ENCODE results near the gene PINK1.
A peak's percentile ranks its signal among the peaks of the same experiment; 100 is the strongest.

PINK1 gene

DNA sequence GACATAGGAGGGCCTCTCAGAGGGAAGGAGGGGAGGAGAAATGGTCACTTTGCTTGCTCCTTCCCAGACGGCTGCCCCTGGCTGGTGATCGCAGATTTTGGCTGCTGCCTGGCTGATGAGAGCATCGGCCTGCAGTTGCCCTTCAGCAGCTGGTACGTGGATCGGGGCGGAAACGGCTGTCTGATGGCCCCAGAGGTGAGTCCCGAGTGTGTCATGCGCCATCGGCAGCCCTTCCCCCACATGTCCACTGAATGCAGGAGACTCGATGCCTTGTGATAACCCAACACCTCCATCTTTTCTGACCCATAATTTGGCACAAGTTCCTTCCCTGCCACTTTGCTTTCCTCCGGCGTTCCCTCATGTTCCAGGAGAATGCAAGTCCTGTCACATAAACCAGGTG lies 15.2 kb downstream of the PINK1 start:
- no peaks in the 10 kb centered on the region for H3K9me3 Mint-ChIP-seq
- H3K27ac Mint-ChIP-seq = no peak overlapping the region
- peaks cover 34% of the 10 kb centered on the region for H3K36me3 Mint-ChIP-seq (ENCODE audit: low read depth)
- H3K4me1 Mint-ChIP-seq (ENCODE audit: low read depth) = no peaks in the 10 kb centered on the region
- no peak overlapping the region for H3K4me3 Mint-ChIP-seq
- H3K27me3 Mint-ChIP-seq (ENCODE audit: low read depth) = no peaks in the 10 kb centered on the region

GRCh38 chr1:20648946-20649345 lies 15.7 kb downstream of the PINK1 start:
- H3K36me3 Mint-ChIP-seq (ENCODE audit: low read depth) = peaks cover 39% of the 10 kb centered on the region
- H3K9me3 Mint-ChIP-seq = no peaks in the 10 kb centered on the region
- no peak overlapping the region for H3K4me3 Mint-ChIP-seq
- no peaks in the 10 kb centered on the region for H3K27me3 Mint-ChIP-seq (ENCODE audit: low read depth)
- H3K4me1 Mint-ChIP-seq (ENCODE audit: low read depth) = no peaks in the 10 kb centered on the region
- no peak overlapping the region for H3K27ac Mint-ChIP-seq

DNA sequence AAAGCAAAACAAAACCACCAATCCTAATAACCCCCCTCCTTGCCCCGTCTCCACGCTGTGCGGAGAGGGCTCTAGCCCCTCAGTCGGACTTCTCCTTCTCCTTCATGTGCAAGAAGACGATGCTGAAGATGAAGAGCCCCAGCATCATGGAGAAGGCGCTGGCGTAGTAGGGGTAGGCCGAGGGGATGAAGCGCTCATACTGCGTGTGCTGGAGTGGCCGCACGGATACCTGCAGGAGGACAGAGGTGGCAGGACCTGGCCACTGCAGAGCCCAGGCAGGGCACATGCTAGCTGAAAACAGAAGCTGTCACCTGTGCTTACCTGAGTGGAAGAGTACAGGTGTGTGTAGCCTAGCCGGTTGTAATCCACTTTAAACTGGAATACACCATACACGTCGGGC lies 19.0 kb downstream of the PINK1 start:
- H3K36me3 Mint-ChIP-seq (ENCODE audit: low read depth) = peaks cover 55% of the 10 kb centered on the region
- H3K9me3 Mint-ChIP-seq = no peaks in the 10 kb centered on the region
- no peaks in the 10 kb centered on the region for H3K27me3 Mint-ChIP-seq (ENCODE audit: low read depth)
- no peaks in the 10 kb centered on the region for H3K4me1 Mint-ChIP-seq (ENCODE audit: low read depth)
- no peak overlapping the region for H3K27ac Mint-ChIP-seq
- H3K4me3 Mint-ChIP-seq = no peak overlapping the region

DNA sequence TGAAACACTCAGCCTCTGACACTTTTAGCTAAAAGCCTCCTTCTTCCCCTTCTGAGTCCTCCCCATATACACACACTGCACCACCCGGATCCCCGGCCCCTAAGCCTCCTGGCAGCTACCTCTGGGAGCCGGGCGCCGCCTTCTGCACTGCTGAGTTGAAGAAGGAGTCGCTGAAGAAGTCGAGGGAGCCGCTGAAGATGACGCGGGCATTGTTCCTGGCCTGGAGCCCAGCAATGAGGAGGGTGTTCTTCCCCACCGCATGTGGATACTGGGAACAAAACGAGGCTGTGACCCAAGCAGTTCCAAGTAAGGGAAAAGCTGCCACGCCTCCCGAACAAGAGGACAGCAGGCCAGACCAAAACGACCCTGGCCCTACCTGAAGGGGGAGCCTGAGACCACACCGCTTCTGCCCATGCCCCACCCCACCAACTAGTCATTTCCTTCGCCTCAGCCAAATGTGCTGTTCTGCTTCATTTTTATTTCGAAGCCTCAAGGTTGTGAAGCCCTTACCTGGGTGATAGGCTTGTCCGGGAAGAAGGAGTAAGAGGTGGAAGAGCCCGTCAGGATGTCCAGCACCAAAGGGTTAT lies 20.9 kb downstream of the PINK1 start:
- Mint-ChIP-seq H3K4me1 (ENCODE audit: low read depth) (peaks cover 3% of the 10 kb centered on the region), H3K27ac (no peak overlapping the region), H3K27me3 (ENCODE audit: low read depth) (no peaks in the 10 kb centered on the region), H3K9me3 (no peaks in the 10 kb centered on the region), H3K4me3 (no peak overlapping the region), H3K36me3 (ENCODE audit: low read depth) (peaks cover 51% of the 10 kb centered on the region)

DNA sequence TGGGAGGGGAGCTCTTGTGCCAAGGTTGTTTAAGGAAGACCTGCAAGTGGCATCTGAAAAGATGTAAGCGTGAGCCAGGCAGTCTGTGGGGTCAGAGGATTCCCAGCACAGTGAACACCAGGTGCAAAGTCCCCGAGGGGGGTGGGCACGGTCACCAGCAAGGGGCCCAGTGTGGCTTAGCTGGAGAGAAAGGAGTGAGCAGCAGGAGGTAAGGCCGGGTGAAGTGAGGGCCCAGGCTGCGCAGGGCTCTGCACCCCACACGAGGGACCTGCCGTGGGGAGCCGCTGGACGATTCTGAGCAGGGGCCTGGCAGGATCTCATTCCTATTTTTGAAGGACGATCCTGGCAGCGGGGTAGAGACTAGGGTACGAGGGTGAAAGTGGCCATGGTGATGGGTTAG lies 23.8 kb downstream of the PINK1 start:
- peaks cover 46% of the 10 kb centered on the region for H3K36me3 Mint-ChIP-seq (ENCODE audit: low read depth)
- peaks cover 19% of the 10 kb centered on the region for H3K4me1 Mint-ChIP-seq (ENCODE audit: low read depth)
- no peak overlapping the region for H3K27ac Mint-ChIP-seq
- H3K27me3 Mint-ChIP-seq (ENCODE audit: low read depth) = no peaks in the 10 kb centered on the region
- no peaks in the 10 kb centered on the region for H3K9me3 Mint-ChIP-seq
- no peak overlapping the region for H3K4me3 Mint-ChIP-seq

DNA sequence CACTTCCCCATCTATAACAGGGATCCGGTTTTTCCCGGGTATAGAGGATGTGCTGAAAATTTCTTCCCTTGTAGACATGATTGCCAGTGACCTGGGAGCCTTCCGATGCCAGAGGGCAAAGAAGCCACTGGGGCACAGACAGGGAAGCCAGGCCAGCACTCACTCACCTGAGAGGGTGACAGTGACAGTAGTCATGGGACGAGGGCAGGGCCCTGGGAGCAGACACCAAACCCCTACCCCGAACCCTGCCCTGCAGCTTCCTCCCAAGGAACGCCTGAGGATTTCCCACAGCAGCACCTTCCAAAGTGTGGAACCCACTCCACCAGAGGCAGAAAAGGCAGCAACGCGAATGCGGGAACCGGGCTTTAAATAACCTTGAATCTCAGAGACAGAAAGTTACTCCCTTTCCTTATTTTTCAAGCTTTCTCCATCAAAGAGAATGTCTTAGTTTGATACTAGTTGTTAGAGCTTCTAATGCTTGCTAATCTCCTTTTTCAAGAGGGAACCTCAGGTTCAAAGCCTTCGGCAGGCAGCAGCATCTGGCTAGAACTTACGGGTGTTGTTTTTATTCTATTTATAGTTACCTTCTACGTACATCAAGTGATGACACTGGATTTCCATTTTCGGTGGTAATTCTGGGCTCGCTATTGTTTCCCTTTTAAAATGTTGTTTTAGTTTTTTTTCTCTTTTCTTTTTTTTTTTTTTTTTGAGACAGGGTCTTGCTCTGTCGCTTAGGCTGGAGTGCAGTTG lies 25.1 kb downstream of the PINK1 start:
- H3K27ac Mint-ChIP-seq = no peak overlapping the region
- H3K4me3 Mint-ChIP-seq = no peak overlapping the region
- H3K36me3 Mint-ChIP-seq (ENCODE audit: low read depth) = peaks cover 38% of the 10 kb centered on the region
- no peaks in the 10 kb centered on the region for H3K9me3 Mint-ChIP-seq
- peaks cover 25% of the 10 kb centered on the region for H3K4me1 Mint-ChIP-seq (ENCODE audit: low read depth)
- H3K27me3 Mint-ChIP-seq (ENCODE audit: low read depth) = no peaks in the 10 kb centered on the region

DNA sequence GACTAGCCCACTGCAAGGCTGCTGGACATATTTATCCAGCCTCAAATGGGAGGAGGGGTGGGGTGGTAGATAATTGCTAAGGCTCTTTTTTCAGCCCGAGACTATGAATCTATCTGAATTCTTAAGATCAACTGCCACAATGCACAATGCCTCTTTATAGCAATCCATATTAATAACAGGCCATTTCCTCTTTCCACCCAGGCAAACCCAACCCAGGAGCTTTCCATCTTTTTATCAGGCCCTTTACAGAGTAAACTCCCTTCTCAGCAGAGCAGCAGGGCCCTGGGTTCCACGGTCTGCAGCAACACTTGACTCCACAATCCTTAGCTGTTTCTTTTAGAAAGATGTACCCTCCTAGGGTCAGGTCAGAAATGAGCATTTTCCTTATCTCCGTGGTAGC lies 27.1 kb downstream of the PINK1 start:
- Mint-ChIP-seq H3K27ac (peak overlapping the region; percentile 90), H3K27me3 (ENCODE audit: low read depth) (no peaks in the 10 kb centered on the region), H3K36me3 (ENCODE audit: low read depth) (peaks cover 26% of the 10 kb centered on the region), H3K4me3 (peak overlapping the region; percentile 93), H3K4me1 (ENCODE audit: low read depth) (peaks cover 25% of the 10 kb centered on the region), H3K9me3 (no peaks in the 10 kb centered on the region)

GRCh38 chr1:20660847-20661206 lies 27.6 kb downstream of the PINK1 start:
- Mint-ChIP-seq H3K4me1 (ENCODE audit: low read depth) (peaks cover 25% of the 10 kb centered on the region), H3K27ac (peak overlapping the region; percentile 90), H3K27me3 (ENCODE audit: low read depth) (no peaks in the 10 kb centered on the region), H3K36me3 (ENCODE audit: low read depth) (peaks cover 23% of the 10 kb centered on the region), H3K4me3 (peak overlapping the region; percentile 93), H3K9me3 (no peaks in the 10 kb centered on the region)

DNA sequence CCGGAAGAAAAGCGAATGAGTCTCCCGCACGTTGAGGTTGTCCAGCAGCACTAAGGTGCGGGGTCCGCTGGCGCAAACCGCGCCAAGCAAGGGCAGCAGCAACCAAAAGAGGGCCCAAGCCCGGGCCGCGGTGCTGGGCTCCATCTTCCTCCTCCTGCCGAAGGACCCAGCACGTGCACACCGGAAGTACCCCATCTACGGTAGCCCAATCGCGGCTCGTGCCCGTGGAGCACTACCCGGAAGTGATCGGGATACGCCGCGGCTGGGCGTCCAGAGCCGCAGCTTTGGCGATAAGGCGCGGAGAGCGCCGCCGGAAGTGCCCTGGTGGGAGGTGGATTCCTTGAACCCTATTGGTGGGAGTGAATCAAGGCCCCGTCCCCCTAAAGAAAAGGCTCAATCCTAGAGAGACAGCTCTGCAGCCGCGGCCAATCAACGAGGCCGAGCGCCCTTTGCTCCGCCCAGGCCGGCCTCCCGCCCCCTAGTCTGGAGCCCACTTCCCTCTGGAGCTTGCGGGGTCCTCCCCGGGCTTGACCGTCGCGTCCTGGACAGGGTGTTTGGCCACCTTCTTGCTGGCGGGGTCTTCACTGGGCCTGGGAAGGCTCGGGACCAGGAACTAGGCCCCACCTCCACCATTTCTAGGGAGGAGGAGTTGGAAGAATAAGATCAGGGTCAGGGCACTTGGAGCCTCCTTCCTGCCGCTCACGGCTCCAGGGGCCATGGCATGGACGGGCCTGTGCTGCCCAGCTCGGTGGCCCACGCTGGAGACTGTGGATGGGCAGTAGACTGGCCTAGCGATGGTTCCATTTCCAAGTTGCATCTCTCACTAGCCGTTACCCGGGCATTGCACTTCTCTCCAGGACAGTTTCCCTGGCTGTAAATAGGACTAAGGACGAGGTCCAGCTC lies 28.2 kb downstream of the PINK1 start, which contains the start of gene DDOST:
Gene DDOST (minus strand): TSS at position 163 of the 903 bp plus-strand sequence. CDS start 19 bp downstream, at position 144.
- Mint-ChIP-seq H3K27me3 (ENCODE audit: low read depth) (no peaks in the 10 kb centered on the region), H3K4me1 (ENCODE audit: low read depth) (peaks cover 25% of the 10 kb centered on the region), H3K36me3 (ENCODE audit: low read depth) (peaks cover 23% of the 10 kb centered on the region), H3K27ac (peak within 1 kb of the TSS; percentile 90), H3K4me3 (peak within 1 kb of the TSS; percentile 93), H3K9me3 (no peaks in the 10 kb centered on the region)

DNA sequence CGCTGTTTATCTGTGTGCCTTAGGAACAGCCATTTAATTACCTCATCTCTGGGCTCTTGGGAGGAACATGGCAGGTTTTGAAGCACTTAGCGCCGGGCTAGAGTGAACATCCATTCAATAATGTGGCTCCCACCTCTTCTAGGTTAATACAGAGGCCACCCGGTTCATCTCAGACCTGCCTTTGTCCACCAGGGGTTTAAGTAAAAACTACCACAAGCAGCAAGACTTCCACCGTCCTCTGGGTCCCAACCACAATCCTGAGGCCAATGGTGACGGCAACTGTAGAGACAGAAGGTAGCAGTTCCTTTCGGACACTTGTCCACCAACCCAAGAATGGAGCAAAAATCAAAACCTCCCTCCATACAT lies 28.8 kb downstream of the PINK1 start:
- Mint-ChIP-seq H3K36me3 (ENCODE audit: low read depth) (peaks cover 16% of the 10 kb centered on the region), H3K9me3 (no peaks in the 10 kb centered on the region), H3K4me1 (ENCODE audit: low read depth) (peaks cover 25% of the 10 kb centered on the region), H3K4me3 (peak overlapping the region; percentile 93), H3K27ac (peak overlapping the region; percentile 90), H3K27me3 (ENCODE audit: low read depth) (no peaks in the 10 kb centered on the region)

DNA sequence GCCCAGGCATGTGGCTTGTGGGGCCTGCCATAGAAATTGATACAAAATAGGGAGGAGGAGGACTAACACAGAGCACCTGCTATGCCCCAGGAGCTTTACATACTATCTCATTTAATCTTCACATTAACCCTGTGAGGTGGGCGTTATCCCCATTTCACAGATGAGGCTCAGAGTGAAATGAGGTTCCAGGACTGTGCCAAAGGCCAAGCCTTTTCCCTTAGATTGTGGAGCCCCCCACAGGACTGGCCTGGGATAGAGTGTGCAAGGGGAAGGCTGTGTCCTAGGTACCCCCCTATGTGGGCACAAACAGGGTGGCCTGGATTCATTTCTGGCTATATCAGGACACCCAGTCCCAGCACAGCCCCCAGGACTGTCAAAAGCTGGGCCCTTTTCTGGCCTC lies 30.1 kb downstream of the PINK1 start:
- Mint-ChIP-seq H3K4me3 (peak overlapping the region; percentile 93), H3K4me1 (ENCODE audit: low read depth) (peaks cover 25% of the 10 kb centered on the region), H3K27ac (no peak overlapping the region), H3K36me3 (ENCODE audit: low read depth) (peaks cover 15% of the 10 kb centered on the region), H3K9me3 (no peaks in the 10 kb centered on the region), H3K27me3 (ENCODE audit: low read depth) (no peaks in the 10 kb centered on the region)

DNA sequence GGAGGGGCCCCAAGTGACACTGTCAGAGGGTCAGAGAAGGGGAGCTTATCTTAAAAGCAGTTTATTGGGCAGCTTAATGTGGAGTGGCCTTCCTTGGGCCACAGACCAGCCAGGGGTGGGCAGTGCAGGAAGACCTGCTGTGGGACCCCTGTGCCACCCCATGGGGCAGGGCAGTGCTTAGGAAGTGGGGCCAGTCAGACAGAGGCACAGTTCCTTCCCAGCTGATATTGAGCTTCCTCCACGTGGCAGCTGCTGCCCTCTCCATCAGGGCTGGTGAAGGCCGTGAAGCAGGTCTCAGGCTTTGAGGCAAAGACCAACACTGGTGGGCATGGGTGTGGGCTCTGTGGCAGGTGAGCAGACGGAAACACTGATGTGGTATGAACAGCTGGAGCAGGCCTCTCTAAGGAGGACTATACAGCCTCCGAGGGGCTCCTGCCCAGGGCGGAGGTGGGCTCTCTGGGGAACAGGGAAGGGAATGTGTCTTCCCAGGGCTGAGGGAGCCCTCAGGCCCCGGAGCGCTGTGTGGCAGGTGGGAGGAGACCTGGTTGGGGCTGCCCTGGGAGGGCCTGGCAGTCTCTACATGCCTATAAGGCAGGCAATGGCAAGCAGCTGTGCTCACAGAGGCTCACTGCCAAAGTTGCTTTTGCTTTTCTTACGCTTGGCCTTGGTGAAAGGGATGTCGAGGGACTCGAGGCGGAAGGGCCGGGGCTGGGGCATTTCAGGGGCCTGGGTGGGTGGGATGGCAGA lies 30.9 kb downstream of the PINK1 start:
- Mint-ChIP-seq H3K9me3 (no peaks in the 10 kb centered on the region), H3K27ac (no peak overlapping the region), H3K4me3 (no peak overlapping the region)

GRCh38 chr1:20665726-20666125 lies 32.5 kb downstream of the PINK1 start:
- Mint-ChIP-seq H3K36me3 (ENCODE audit: low read depth) (peaks cover 3% of the 10 kb centered on the region), H3K27ac (no peak overlapping the region), H3K4me3 (no peak overlapping the region), H3K4me1 (ENCODE audit: low read depth) (peaks cover 9% of the 10 kb centered on the region), H3K9me3 (no peaks in the 10 kb centered on the region), H3K27me3 (ENCODE audit: low read depth) (no peaks in the 10 kb centered on the region)

More for the DNA sequence above, 30.9 kb downstream of the PINK1 start:
- peaks cover 15% of the 10 kb centered on the region for H3K36me3 Mint-ChIP-seq (ENCODE audit: low read depth)
- peaks cover 22% of the 10 kb centered on the region for H3K4me1 Mint-ChIP-seq (ENCODE audit: low read depth)
- H3K27me3 Mint-ChIP-seq (ENCODE audit: low read depth) = no peaks in the 10 kb centered on the region

DNA sequence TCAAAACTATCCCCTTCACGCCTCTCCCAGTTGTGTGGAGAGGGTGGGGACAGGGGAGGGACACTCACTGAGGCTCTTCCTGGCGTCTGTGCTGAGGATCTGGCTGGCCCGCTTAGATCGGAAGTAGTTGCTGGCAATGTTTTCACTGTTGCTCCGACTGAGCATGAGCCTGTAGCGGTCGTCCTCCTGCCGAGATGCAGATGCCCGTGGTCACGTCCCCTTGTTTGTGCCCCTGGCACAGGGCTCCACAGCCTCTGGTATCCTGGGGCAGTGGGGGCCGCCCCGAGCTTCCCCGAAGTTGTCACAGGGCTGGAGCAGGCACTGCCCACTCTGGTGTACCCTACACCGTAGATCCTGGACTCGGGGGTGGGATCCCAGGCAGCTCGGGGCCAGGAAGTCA lies 32.9 kb downstream of the PINK1 start:
- H3K36me3 Mint-ChIP-seq (ENCODE audit: low read depth) = peaks cover 2% of the 10 kb centered on the region
- H3K27me3 Mint-ChIP-seq (ENCODE audit: low read depth) = no peaks in the 10 kb centered on the region
- H3K4me3 Mint-ChIP-seq = no peak overlapping the region
- peaks cover 9% of the 10 kb centered on the region for H3K4me1 Mint-ChIP-seq (ENCODE audit: low read depth)
- H3K9me3 Mint-ChIP-seq = no peaks in the 10 kb centered on the region
- H3K27ac Mint-ChIP-seq = no peak overlapping the region
